ENCODE results near the gene TEX9. TPM values are rescaled to one million over a fixed set of nuclear protein-coding genes. Genes with fewer than 3 reads are reported as not detected.

TEX9 gene
- 2.0 and 4.1 TPM in 2 replicates for total RNA-seq (ENCODE audit: low replicate concordance)

DNA sequence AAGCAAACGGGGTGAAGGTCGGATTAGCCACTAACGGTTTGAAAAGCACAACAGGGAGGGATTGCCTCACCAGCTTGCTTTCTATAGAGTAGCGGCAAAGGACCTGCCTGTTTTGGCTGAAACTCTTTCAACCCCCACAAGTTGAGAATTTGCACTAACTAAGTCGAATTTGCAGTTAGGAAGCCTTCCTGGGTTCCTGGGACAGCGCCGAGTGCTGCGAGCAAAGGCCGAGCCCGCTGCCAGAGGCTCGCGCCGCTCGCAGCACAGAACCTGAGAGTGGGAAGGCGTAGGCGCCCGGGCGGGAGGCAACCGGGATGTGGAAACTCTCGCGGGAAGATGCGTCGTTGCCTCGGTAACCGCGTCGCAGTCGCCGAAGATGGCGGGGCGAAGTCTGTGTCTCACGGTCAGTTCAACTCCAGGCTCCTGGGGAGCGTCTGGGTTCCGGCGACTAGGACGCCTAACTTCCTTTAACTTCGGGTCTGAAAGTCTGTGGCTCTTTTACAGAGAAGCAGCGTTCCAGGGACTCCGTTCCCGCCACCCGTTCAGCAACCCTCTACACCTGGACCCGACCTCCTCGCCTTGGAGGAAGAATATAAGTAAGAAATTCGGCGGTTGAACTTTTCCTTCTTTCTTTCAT is at the start of gene TEX9:
TSS of gene TEX9 (plus strand) at position 352 of the 637 bp plus-strand sequence. CDS start at position 377, 25 bp downstream.

DNA sequence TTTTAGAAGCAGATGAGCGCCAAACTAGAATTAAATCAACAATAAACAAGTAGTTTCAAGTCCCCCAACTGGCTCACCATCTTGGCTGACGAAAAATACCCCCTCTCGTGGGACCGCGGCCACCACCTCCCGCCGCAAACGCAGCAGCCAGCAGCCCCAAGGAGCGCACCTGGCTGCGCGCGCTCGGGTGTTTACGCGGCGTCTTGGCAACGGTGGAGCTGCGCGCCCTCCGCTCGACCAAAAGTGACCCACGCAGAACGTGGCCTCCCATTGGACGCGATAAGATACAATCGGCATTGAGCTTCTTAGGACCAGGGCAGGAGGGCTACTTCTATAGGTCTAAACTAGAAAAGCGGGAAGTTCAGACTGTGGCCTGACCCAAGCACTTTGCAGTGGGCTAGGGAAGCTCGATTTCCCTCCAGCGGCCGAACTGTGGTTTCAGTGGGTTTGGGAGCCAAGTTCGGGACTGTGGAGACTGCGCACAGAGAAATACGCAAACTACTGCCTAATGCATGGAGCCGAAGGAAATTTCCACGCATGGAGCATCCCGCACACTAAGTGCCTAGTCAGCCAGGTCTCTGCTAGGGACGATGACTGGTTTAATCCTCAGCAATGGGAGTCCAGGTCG is 99.8 kb downstream of the TEX9 start, which contains the start of gene MNS1:
TSS of gene MNS1 (minus strand) at position 245 of the 628 bp plus-strand sequence. CDS start at position 80, 165 bp downstream.

Other genes with a start within 250 kb of the TEX9 start
- gene RFX7, start 121.5 kb upstream of the TEX9 start, total RNA-seq (ENCODE audit: low replicate concordance): 1.2 and 3.0 TPM in 2 replicates
- 0.47 and 0.98 TPM in 2 replicates for gene MNS1, start 99.7 kb downstream of the TEX9 start, total RNA-seq (ENCODE audit: low replicate concordance)

Measured in smooth muscle cell of the coronary artery (primary cell).